Measurements from ENCODE around the gene ACO1.

ACO1 gene

DNA sequence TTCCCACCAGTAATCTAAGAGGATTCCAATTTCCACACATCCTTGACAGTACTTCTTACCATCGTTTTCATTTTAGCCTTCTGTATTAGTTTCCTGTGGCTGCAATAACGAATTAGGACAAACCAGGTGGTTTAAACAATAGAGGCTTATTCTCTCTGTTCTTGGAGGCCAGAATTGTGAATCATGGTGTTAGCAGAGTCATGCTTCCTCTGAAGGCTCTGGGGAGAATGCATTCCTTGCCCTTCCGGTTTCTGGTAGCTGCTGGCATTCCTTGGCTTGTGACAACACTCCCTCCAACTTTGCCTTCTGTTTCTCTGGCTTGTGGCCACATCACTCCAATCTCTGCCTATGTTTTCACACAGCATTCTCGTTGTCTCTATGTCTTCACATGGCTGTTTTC lies 118.0 kb downstream of the ACO1 start:
- DNase-seq, result no peak

DNA sequence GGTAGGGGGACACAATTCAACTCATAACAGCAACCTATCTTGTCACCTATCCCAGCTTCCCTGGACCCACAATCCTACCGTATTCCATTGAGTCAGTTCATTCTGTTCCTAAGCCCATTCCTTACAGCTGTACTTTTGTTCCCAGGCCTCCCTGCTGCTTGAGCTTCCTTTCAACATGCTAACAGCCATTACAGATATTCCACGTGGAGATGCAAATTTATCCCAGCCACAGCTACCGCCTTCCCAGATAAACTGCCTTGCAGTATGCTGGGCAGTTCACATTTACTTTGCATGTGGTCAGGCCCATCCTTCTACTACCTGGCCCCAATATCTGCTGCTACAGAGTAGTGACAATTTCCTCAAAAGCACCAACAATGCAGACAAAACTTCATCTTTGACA lies 118.6 kb downstream of the ACO1 start:
- no peak for DNase-seq

Measured in NCI-H748 treated with DMSO at 0.1 percent for 48 hours (cell line).